Right lobe of liver (tissue), 4 donors: ENCODE results near the gene GGCX.

ENCODE experiments used
- CTCF ChIP-seq, 4 donors: fragments of 200-600 bp in 3 of 4; fragments of 450-650 bp in 1 of 4; IDR thresholded peaks; one replicate each; pipeline versions ENCODE4 v1.5.1 to v1.8.0; 2016 to 2022; ENCODE audit warnings: antibody characterized with exemption in 4 of 4, mild to moderate bottlenecking in 2 of 4
- POLR2A ChIP-seq: fragments of 450-650 bp; IDR thresholded peaks from one replicate; pipeline ENCODE4 v1.6.1; 2017; ENCODE audit warnings: antibody characterized with exemption, mild to moderate bottlenecking
- donor health status: DM: no; HTN: no; CAD: no.
- donor health status: DM: no; HTN: no; CAD: no.
- donor health status: DM: no; HTN: yes; CAD: no.

DNA sequence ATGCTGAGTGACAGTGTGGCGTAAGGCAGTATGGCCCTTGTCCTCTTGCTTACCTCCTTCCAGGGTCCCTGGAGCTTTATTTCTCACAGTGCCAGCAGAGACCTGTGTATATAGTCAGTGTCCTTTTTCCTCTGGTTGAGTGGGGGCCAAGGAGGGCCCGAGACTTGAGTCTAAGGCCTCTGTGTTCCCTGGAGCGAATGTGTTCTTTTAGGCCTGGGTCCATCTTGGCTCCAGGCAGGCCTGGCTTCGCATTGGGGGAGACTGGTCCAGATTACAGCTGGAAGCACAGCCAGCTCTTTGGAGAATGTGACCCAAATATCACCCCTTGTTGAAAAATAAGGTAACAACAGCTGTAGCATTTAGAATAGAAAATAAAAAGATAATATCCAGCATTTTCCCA lies 27.9 kb upstream of the GGCX start:
- TF ChIP-seq CTCF (IDR thresholded peaks at IDR 0.05) = no peak
- no peak for TF ChIP-seq POLR2A
